ENCODE data around the gene FUT1. TPM values are rescaled to one million over a fixed set of nuclear protein-coding genes. Genes with fewer than 3 reads are reported as not detected.

Gene FUT1
- polyA plus RNA-seq, 1 of the 3 experiments (the other 2 are of a cell fraction): 0.08 TPM

GRCh38 chr19:48738557-48739403 is 13.7 kb downstream of the FUT1 start:
- Histone ChIP-seq H3K9me2 (no peaks in the 10 kb centered on the region), H3K4me2 (peak overlapping the region; percentile 87), H3K9me3 (no peaks in the 10 kb centered on the region), H3K4me3 (ENCODE audit: low read depth in 2 of 2, low read length in 1 of 2) (peak overlapping the region; percentile 53 to 57), H3K4me1 (ENCODE audit: control insufficient read depth in 1 of 2, insufficient read depth in 2 of 2, low read depth in 1 of 2, low read length in 1 of 2) (peaks cover 0 to 16% of the 10 kb centered on the region in 2 experiments; a peak in 1 of 4 replicates), H3F3A (replicated peaks; ENCODE audit: insufficient read depth) (peaks cover 7% of the 10 kb centered on the region), H2AFZ (ENCODE audit: low read depth) (peak overlapping the region; percentile 88; the same call in 1 of the 2 replicates), H3K36me3 (replicated peaks in 1 of 2; ENCODE audit: control insufficient read depth in 1 of 2, insufficient read depth in 2 of 2, low read length in 1 of 2) (no peaks in the 10 kb centered on the region), H3K9ac (peak overlapping the region; percentile 34; the same call in 1 of the 2 replicates), H3K79me2 (ENCODE audit: insufficient read depth) (no peaks in the 10 kb centered on the region), H3K27me3 (ENCODE audit: insufficient read depth) (no peaks in the 10 kb centered on the region), H3K27ac (ENCODE audit: low read depth in 2 of 2, low read length in 1 of 2) (peak overlapping the region in 1 of 2 experiments; percentile 7; a peak in 1 of 4 replicates), H4K20me1 (ENCODE audit: insufficient read depth) (no peaks in the 10 kb centered on the region)
- WGBS (ENCODE audit: low lambda C conversion rate): 10% methylated on average over 19 of the region's 96 CpGs
- POLR2A ChIA-PET: interaction anchor here (0.5 to 1.7 kb wide), 10 partner anchors 9 to 253 kb away, joined by 3 to 11 read pairs (median 4); partner anchors contain the start of gene CA11
- peak; percentile 60 for TF ChIP-seq NRF1 (IDR thresholded peaks at IDR 0.05; ENCODE audit: low read depth, low read length)
- peak; percentile 41; the same call in 1 of the 2 replicates for TF ChIP-seq MXI1 (IDR thresholded peaks at IDR 0.05; ENCODE audit: low read depth, low read length)
- TF ChIP-seq ELF1 (IDR thresholded peaks at IDR 0.05): no peak
- TF ChIP-seq EZH2phosphoT487 (IDR thresholded peaks at IDR 0.05; ENCODE audit: borderline replicate concordance, low read depth): no peak
- TF ChIP-seq RAD21 (IDR thresholded peaks at IDR 0.05; ENCODE audit: low read length): peak; percentile 49
- TF ChIP-seq CHD2 (IDR thresholded peaks at IDR 0.05; ENCODE audit: low read length, partially characterized antibody): peak; percentile 21
- TF ChIP-seq RFX5 (IDR thresholded peaks at IDR 0.05; ENCODE audit: low read length): no peak
- TF ChIP-seq MAX (IDR thresholded peaks at IDR 0.05; ENCODE audit: low read depth): peak; percentile 57; the same call in 1 of the 2 replicates
- TF ChIP-seq SMC3 (IDR thresholded peaks at IDR 0.05; ENCODE audit: low read depth, low read length): peak; percentile 71
- CTCF ChIA-PET: interaction anchor here (0.5 to 2.2 kb wide), 21 partner anchors 11 to 795 kb away, joined by 3 to 22 read pairs (median 4); partner anchors contain the start of gene CA11
- peak; percentile 100 for DNase-seq

GRCh38 chr19:48737360-48737998 is 15.0 kb downstream of the FUT1 start:
- no peaks in the 10 kb centered on the region for H3K27me3 ChIP-seq (ENCODE audit: insufficient read depth)
- no peak overlapping the region for H3K4me2 ChIP-seq
- H3F3A ChIP-seq (replicated peaks; ENCODE audit: insufficient read depth): peaks cover 7% of the 10 kb centered on the region
- H2AFZ ChIP-seq (ENCODE audit: low read depth): no peak overlapping the region
- peak; percentile 66 for DNase-seq
- H3K4me3 ChIP-seq (ENCODE audit: low read depth in 2 of 2, low read length in 1 of 2): no peak overlapping the region
- ChIA-PET CTCF (no interaction called here), POLR2A (no interaction called here)
- WGBS (ENCODE audit: low lambda C conversion rate): 89% methylated on average over 20 of the region's 22 CpGs
- no peaks in the 10 kb centered on the region for H3K79me2 ChIP-seq (ENCODE audit: insufficient read depth)
- no peaks in the 10 kb centered on the region for H3K36me3 ChIP-seq (replicated peaks in 1 of 2; ENCODE audit: control insufficient read depth in 1 of 2, insufficient read depth in 2 of 2, low read length in 1 of 2)
- no peak overlapping the region for H3K9ac ChIP-seq
- no peak overlapping the region for H3K27ac ChIP-seq (ENCODE audit: low read depth in 2 of 2, low read length in 1 of 2)
- H4K20me1 ChIP-seq (ENCODE audit: insufficient read depth): no peaks in the 10 kb centered on the region
- H3K9me2 ChIP-seq: no peaks in the 10 kb centered on the region
- H3K4me1 ChIP-seq (ENCODE audit: control insufficient read depth in 1 of 2, insufficient read depth in 2 of 2, low read depth in 1 of 2, low read length in 1 of 2): peaks cover 0 to 16% of the 10 kb centered on the region in 2 experiments; a peak in 1 of 4 replicates
- no peaks in the 10 kb centered on the region for H3K9me3 ChIP-seq
- TF ChIP-seq EZH2phosphoT487 (IDR thresholded peaks at IDR 0.05; ENCODE audit: borderline replicate concordance, low read depth) (no peak), MAX (IDR thresholded peaks at IDR 0.05; ENCODE audit: low read depth) (no peak), ZBTB33 (IDR thresholded peaks at IDR 0.05; ENCODE audit: borderline replicate concordance, low read depth) (no peak), REST (IDR thresholded peaks at IDR 0.05; ENCODE audit: low read depth, low read length) (no peak), FOXJ3 (CRISPR knock-in tag; IDR thresholded peaks at IDR 0.05) (no peak), IRF3 (IDR thresholded peaks at IDR 0.05; ENCODE audit: low read depth, low read length) (no peak), RXRA (IDR thresholded peaks at IDR 0.05; ENCODE audit: borderline replicate concordance, low read depth) (no peak), FOXM1 (IDR thresholded peaks at IDR 0.05; ENCODE audit: low read depth) (no peak)
